D721Med (cell line): ENCODE results near the gene TFB1M.
"Not testable (repeated sequence)": the region's sequence is repeated elsewhere in the genome, so short reads cannot be mapped to it uniquely, and the experiment has no call there.

Experiments
- DNase-seq: peaks from one replicate; pipeline ENCODE4 v3.0.0; 2011; ENCODE audit warnings: low spot score; ENCODE audit not compliant: insufficient read length
- FAIRE-seq: peaks from 2 replicates; lab custom pipeline; 2011; peaks lifted over from hg19 to GRCh38; lab: Jason Lieb, UNC
- CTCF ChIP-seq: IDR thresholded peaks from 2 replicates; pipeline ENCODE4 v1.5.1; 2012; ENCODE audit warnings: mild to moderate bottlenecking, control low read depth; ENCODE audit not compliant: insufficient read depth; ENCODE audit errors: missing control alignments

Gene TFB1M

DNA sequence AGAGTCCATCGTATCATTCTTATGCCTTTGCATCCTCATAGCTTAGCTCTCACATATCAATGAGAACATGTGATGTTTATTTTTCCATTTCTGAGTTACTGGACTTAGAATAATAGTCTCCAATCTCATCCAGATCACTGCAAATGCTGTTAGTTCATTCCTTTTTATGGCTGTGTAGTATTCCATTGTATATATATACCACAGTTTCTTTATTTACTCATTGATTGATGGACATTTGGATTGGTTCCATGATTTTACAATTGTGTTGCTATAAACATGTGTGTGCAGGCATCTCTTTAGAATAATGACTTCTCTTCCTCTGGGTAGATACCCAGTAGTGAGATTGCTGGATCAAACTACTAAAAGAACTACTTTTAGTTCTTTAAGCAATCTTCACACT is 21.0 kb upstream of the TFB1M start:
- DNase-seq: no peak
- no peak for TF ChIP-seq CTCF
- FAIRE-seq: no peak

- not testable (repeated sequence) for FAIRE-seq
Observed at GRCh38 chr6:155334073-155334472, 19.8 kb upstream of the TFB1M start.

DNA sequence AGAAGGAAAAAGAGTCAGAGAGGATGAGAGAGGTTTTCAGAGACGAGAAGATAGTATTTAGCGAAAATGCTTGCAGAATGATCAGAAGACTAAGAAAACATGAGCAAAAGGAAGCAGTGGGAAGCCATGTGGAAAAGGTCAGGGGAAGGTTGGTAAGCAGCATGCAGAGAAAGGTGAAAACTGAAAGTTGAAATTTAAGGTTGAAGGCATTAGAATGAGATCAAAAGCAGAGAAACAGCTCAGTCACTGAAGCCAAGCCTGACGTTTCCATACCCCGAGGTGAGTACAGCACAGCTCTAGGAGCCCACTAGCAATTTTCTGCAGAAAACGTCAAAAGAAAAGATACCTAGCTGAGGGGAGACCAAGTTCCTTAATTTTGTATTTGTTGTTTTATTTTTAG is 19.1 kb upstream of the TFB1M start:
- DNase-seq (no peak), FAIRE-seq (no peak)
- no peak for TF ChIP-seq CTCF

More at GRCh38 chr6:155334073-155334472, 19.8 kb upstream of the TFB1M start:
- DNase-seq: not testable (repeated sequence)

DNA sequence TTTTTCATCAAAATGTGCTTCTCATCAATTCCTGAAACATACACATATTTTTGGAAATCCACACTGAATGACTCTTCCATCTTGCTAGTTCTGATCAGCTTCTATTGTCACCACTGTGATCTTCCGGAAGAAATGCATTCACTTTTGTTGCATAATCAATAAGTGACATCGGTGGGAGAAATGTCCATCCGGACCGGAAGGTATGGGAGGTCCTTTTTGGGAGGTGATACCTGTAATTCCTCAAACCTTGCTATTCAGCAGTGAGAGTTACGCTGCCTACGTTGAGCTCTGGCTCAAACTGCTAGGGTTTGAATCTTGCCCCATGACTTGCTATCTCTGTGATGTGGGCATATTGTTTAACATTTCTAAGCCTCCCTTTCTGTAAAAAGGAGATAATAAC is 16.6 kb upstream of the TFB1M start:
- no peak for TF ChIP-seq CTCF
- no peak for FAIRE-seq
- no peak for DNase-seq

GRCh38 chr6:155330133-155330734 is 15.9 kb upstream of the TFB1M start:
- no peak for DNase-seq
- no peak for FAIRE-seq
- no peak for TF ChIP-seq CTCF

GRCh38 chr6:155329460-155330132 is 15.3 kb upstream of the TFB1M start:
- no peak for TF ChIP-seq CTCF
- DNase-seq: no peak
- FAIRE-seq: no peak

- FAIRE-seq (no peak), DNase-seq (no peak)
- TF ChIP-seq CTCF: no peak
Observed at GRCh38 chr6:155328539-155329459, 14.5 kb upstream of the TFB1M start.
